ENCODE data around the gene RPL18A.

GRCh38 chr19:17836530-17836929 lies 23.2 kb upstream of the RPL18A start:
- TF ChIP-seq CTCF (conservative IDR thresholded peaks at IDR 0.05; ENCODE audit: low read length) = no peak
- TF ChIP-seq EZH2phosphoT487 (IDR thresholded peaks at IDR 0.05; ENCODE audit: borderline replicate concordance, low read depth, low read length) = no peak

All from OCI-LY7 (cell line).